Spleen (tissue), 7 donors: ENCODE data around the gene GNMT.

Source experiments
- POLR2A ChIP-seq, 3 donors: fragments of 450-650 bp; IDR thresholded peaks; one replicate each; pipeline ENCODE4 v1.5.1; 2017; ENCODE audit warnings: antibody characterized with exemption in 3 of 3, mild to moderate bottlenecking in 1 of 3
- POLR2AphosphoS5 ChIP-seq, 3 donors: sonication (generic); formaldehyde crosslinking; IDR thresholded peaks; one replicate each; pipeline ENCODE4 v1.5.1; 2017; ENCODE audit warnings: antibody characterized with exemption in 3 of 3
- TF ChIP-seq, protein P1 (sequence below), 11 experiments: fragments of 200-600 bp in 7 of 11; fragments of 450-650 bp in 4 of 11; sonication (generic) in 4 of 11; IDR thresholded peaks in 8 of 11; conservative IDR thresholded peaks in 3 of 11; 1 replicate in 7 of 11; 2 replicates in 4 of 11; pipeline versions ENCODE4 v1.4.0 to v1.8.0; 2016 to 2021; ENCODE audit warnings: antibody characterized with exemption in 11 of 11, inconsistent platforms in 4 of 11, mild to moderate bottlenecking in 1 of 11
- donor health status: DM: no; HTN: no; CAD: no; lungs with moderate emphysema.
- donor health status: DM: no; HTN: no; CAD: no.
- donor health status: DM: no; HTN: no; CAD: no.

DNA sequence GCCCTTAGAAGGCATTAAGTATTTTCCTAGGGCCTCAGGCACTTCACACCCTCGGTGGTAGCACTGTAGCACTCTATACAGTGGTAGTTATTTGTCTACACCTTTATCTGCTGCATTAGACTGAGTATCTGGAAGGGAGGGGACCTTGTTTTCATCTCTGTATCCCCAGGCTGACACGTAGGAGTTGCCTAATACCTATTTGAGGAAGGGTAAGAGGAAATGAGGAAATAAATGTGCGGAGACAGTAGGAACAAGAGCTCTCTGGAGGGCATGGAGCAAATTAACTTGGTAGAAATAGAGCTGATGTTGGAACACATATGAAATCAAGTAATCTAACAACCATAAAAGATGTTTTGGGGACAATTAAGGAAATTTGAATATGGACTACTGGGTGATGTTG is 27.3 kb upstream of the GNMT start:
- TF ChIP-seq, protein P1, sequence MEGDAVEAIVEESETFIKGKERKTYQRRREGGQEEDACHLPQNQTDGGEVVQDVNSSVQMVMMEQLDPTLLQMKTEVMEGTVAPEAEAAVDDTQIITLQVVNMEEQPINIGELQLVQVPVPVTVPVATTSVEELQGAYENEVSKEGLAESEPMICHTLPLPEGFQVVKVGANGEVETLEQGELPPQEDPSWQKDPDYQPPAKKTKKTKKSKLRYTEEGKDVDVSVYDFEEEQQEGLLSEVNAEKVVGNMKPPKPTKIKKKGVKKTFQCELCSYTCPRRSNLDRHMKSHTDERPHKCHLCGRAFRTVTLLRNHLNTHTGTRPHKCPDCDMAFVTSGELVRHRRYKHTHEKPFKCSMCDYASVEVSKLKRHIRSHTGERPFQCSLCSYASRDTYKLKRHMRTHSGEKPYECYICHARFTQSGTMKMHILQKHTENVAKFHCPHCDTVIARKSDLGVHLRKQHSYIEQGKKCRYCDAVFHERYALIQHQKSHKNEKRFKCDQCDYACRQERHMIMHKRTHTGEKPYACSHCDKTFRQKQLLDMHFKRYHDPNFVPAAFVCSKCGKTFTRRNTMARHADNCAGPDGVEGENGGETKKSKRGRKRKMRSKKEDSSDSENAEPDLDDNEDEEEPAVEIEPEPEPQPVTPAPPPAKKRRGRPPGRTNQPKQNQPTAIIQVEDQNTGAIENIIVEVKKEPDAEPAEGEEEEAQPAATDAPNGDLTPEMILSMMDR (IDR thresholded peaks at IDR 0.05 in 8 of 11, conservative IDR thresholded peaks at IDR 0.05 in 3 of 11) = no peak
- TF ChIP-seq POLR2A (IDR thresholded peaks at IDR 0.05) (no peak), POLR2AphosphoS5 (IDR thresholded peaks at IDR 0.05) (no peak)
